AG09309 (cell line): Measurements from ENCODE around the gene COL20A1.

Experiments
- DNase-seq: peaks from one replicate; pipeline ENCODE4 v3.0.0-alpha.2; 2010; ENCODE audit warnings: low read depth
- H3K4me3 ChIP-seq: 2 replicates; pipeline ENCODE4 v1.5.1; 2011; ENCODE audit warnings: mild to moderate bottlenecking, low read depth, low read length, moderate library complexity; ENCODE audit not compliant: control insufficient read depth
- CTCF ChIP-seq: IDR thresholded peaks from 2 replicates; pipeline ENCODE4 v1.5.1; 2011; ENCODE audit warnings: mild to moderate bottlenecking, low read depth, low read length, inconsistent platforms; ENCODE audit not compliant: insufficient read depth, control insufficient read depth; ENCODE audit errors: missing control alignments

The COL20A1 gene

GRCh38 chr20:63306673-63307537 is 13.9 kb downstream of the COL20A1 start:
- TF ChIP-seq CTCF = no peak
- no peak for DNase-seq

GRCh38 chr20:63307538-63308217 is 14.7 kb downstream of the COL20A1 start:
- no peak overlapping the region for H3K4me3 ChIP-seq
- no peak for TF ChIP-seq CTCF
- DNase-seq = no peak

More at GRCh38 chr20:63306673-63307537, 13.9 kb downstream of the COL20A1 start:
- no peak overlapping the region for H3K4me3 ChIP-seq

- no peak for TF ChIP-seq CTCF
- DNase-seq = no peak
- H3K4me3 ChIP-seq = no peak overlapping the region
Measured at GRCh38 chr20:63308218-63308911, 15.4 kb downstream of the COL20A1 start.

GRCh38 chr20:63309261-63310071 is 16.5 kb downstream of the COL20A1 start:
- peak; percentile 87 for TF ChIP-seq CTCF
- no peak overlapping the region for H3K4me3 ChIP-seq
- no peak for DNase-seq

GRCh38 chr20:63310265-63310991 is 17.4 kb downstream of the COL20A1 start:
- no peak for TF ChIP-seq CTCF
- DNase-seq = no peak
- no peak overlapping the region for H3K4me3 ChIP-seq
